ENCODE results near the gene DLGAP4. TPM values are rescaled to one million over a fixed set of nuclear protein-coding genes. Genes with fewer than 3 reads are reported as not detected.

DLGAP4 gene
- total and polyA plus RNA-seq, 2 of the 8 experiments (the other 6 are each of a cell fraction or from before 2014, with no cell fraction given), result 41.2 to 57.2 TPM

DNA sequence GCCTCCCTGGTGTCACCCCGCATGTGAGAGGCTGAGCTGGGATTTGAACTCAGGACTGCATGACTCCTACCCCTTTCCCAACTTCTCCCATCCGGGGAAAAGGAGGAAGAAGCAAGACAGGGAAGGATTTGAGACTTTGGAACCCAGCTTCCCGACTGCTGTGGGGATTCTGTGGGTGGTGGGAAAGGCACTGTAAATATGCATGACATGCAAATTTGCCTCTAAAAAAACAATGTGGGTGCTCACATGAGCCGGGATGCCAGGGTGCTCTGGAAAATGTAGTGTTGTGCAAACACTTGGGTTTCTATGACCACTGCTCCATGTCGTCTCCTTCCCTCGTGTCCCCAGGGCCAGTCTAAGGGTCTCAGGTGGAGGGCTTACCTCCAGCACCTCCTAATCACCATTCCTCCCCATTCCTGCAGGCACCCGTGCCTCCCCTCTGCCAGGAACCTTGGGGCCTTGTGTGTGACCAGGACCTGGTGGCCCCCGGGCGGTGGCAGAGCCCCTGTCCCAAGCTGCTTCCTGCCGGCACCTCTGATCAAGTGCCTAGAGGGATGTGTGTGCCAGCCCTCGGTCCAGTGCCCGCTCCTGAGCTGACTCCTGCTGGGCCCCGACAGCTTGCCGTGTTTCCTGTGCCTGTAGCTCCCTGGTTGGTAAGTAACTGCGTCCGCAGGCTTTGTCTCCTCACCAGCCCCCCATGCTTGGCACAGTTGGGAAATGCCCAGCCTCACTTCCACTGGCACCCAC, 60.7 kb downstream of the DLGAP4 start:
- 0 out of 2 replicates have a peak overlapping the region, but pooled peaks have one; percentile 17 for H2BK12ac ChIP-seq (ENCODE audit: low read depth, low read length)
- H3K36me3 ChIP-seq (ENCODE audit: control insufficient read depth in 2 of 4, insufficient read depth in 4 of 4, low read length in 3 of 4), result no peaks in the 10 kb centered on the region; a peak in 1 of 8 replicates
- DNase-seq (ENCODE audit: low read depth in 1 of 2, low spot score in 2 of 2) (no peak), FAIRE-seq (no peak)
- H3K56ac ChIP-seq (replicated peaks; ENCODE audit: insufficient read length, low read depth, low read length), result no peak overlapping the region
- peak overlapping the region; percentile 16; the same call in 1 of the 2 replicates for H2BK15ac ChIP-seq (ENCODE audit: low read length)
- no peak overlapping the region for H3K4ac ChIP-seq (replicated peaks; ENCODE audit: insufficient read length, low read depth, low read length)
- no peak overlapping the region for H3K27ac ChIP-seq (ENCODE audit: low read depth, low read length)
- no peak overlapping the region for H2BK20ac ChIP-seq (ENCODE audit: low read length)
- H4K91ac ChIP-seq (replicated peaks; ENCODE audit: insufficient read length, low read length), result no peak overlapping the region
- H4K20me1 ChIP-seq (replicated peaks in 1 of 2; ENCODE audit: control insufficient read depth in 1 of 2, insufficient read depth in 2 of 2, low read length in 2 of 2), result peaks cover 0 to 2% of the 10 kb centered on the region in 2 experiments
- H3K4me3 ChIP-seq (ENCODE audit: extremely low read depth in 1 of 4, insufficient read depth in 2 of 4, low read depth in 3 of 4, low read length in 4 of 4), result no peak overlapping the region
- peaks cover 2 to 11% (median 6%) of the 10 kb centered on the region in 4 experiments for H3K4me1 ChIP-seq (replicated peaks in 1 of 4; ENCODE audit: control insufficient read depth in 3 of 4, insufficient read depth in 4 of 4, low read length in 3 of 4)
- no peaks in the 10 kb centered on the region for H3K27me3 ChIP-seq (replicated peaks in 1 of 4; ENCODE audit: control insufficient read depth in 3 of 4, extremely low read depth in 1 of 4, insufficient read depth in 3 of 4, low read length in 3 of 4)
- ChIA-PET CTCF (ENCODE audit: partially characterized antibody) (interaction anchor here (0.5 to 1.3 kb wide), 3 partner anchors 9 to 52 kb away, joined by 3 to 6 read pairs (median 4); no protein-coding TSS in a partner anchor), POLR2A (ENCODE audit: partially characterized antibody) (interaction anchor here (0.8 to 1.1 kb wide), 2 partner anchors 13 to 34 kb away, joined by 3 read pairs; no protein-coding TSS in a partner anchor)
- no peak overlapping the region for H2BK120ac ChIP-seq (replicated peaks; ENCODE audit: low read depth, low read length)
- no peak overlapping the region for H2AK5ac ChIP-seq (ENCODE audit: low read depth, low read length)
- 88% methylated on average over 14 of the region's 16 CpGs; no CpG with 5 or more reads in 1 of the 2 experiments for whole genome bisulfite sequencing, 2 experiments (ENCODE audit: extremely low coverage in 1 of 2, insufficient coverage in 1 of 2, insufficient read length in 1 of 2, insufficient replicate concordance in 2 of 2, low coverage in 1 of 2, low lambda C conversion rate in 2 of 2, missing lambda C conversion rate in 1 of 2)
- no peaks in the 10 kb centered on the region for H3K23me2 ChIP-seq (ENCODE audit: low read depth, low read length)
- H2BK5ac ChIP-seq (ENCODE audit: low read depth, low read length), result 0 out of 2 replicates have a peak overlapping the region, but pooled peaks have one; percentile 30
- no peak overlapping the region for H4K5ac ChIP-seq (ENCODE audit: insufficient read length, low read depth, low read length)
- no peak overlapping the region for H4K8ac ChIP-seq (ENCODE audit: extremely low read depth, insufficient read depth, low read length)
- no peak overlapping the region for H2AFZ ChIP-seq (ENCODE audit: low read length)
- H3K18ac ChIP-seq (ENCODE audit: extremely low read depth, low read length), result no peak overlapping the region
- H3K79me1 ChIP-seq (ENCODE audit: low read depth, low read length), result no peaks in the 10 kb centered on the region
- no peaks in the 10 kb centered on the region for H3K79me2 ChIP-seq (ENCODE audit: control insufficient read depth in 1 of 2, insufficient read depth in 2 of 2, low read length in 2 of 2)
- H3K9me3 ChIP-seq (ENCODE audit: insufficient read depth in 2 of 2, low read depth in 1 of 2, low read length in 1 of 2), result no peaks in the 10 kb centered on the region
- no peak overlapping the region for H3K9ac ChIP-seq (replicated peaks in 1 of 4; ENCODE audit: extremely low read depth in 1 of 4, low read depth in 3 of 4, low read length in 3 of 4)
- no peak overlapping the region for H3K23ac ChIP-seq (ENCODE audit: insufficient read length)
- no peak overlapping the region for H3K14ac ChIP-seq (ENCODE audit: insufficient read length)
- no peak overlapping the region for H3K4me2 ChIP-seq (ENCODE audit: insufficient read depth in 1 of 2, low read depth in 2 of 2, low read length in 2 of 2)
- TF ChIP-seq SAP30 (IDR thresholded peaks at IDR 0.05; ENCODE audit: insufficient read depth, insufficient replicate concordance, low read length) (no peak), CREB1 (IDR thresholded peaks at IDR 0.05) (no peak), BACH1 (IDR thresholded peaks at IDR 0.05; ENCODE audit: low read length) (no peak), JUND (IDR thresholded peaks at IDR 0.05; ENCODE audit: low read length) (no peak), NRF1 (IDR thresholded peaks at IDR 0.05; ENCODE audit: low read depth, low read length) (no peak)

All from H1 (cell line).